BE2C (cell line): ENCODE results near the gene KRTAP4-12. TPM values are rescaled to one million over a fixed set of nuclear protein-coding genes. Genes with fewer than 3 reads are reported as not detected.
"Not testable (repeated sequence)": the region's sequence is repeated elsewhere in the genome, so short reads cannot be mapped to it uniquely, and the experiment has no call there.

Experiments used
- DNase-seq: peaks from one replicate; pipeline ENCODE4 v3.0.0-alpha.2; 2020
- H3K27me3 ChIP-seq: fragments of 250-450 bp; sonication (Bioruptor Pico); 2 replicates; pipeline ENCODE4 v1.5.1; 2020; ENCODE audit warnings: mild to moderate bottlenecking
- H3K36me3 ChIP-seq: fragments of 250-450 bp; sonication (Bioruptor Pico); 2 replicates; pipeline ENCODE4 v1.5.1; 2020; ENCODE audit warnings: mild to moderate bottlenecking
- H3K4me1 ChIP-seq: fragments of 250-450 bp; sonication (Bioruptor Pico); 2 replicates; pipeline ENCODE4 v1.5.1; 2020
- H3K4me3 ChIP-seq: 2 replicates; pipeline ENCODE4 v1.5.1; 2011; ENCODE audit warnings: low read depth, low read length
- H3K9me3 ChIP-seq: fragments of 250-450 bp; sonication (Bioruptor Pico); 2 replicates; pipeline ENCODE4 v1.5.1; 2020
- CTCF ChIP-seq: IDR thresholded peaks from 2 replicates; pipeline ENCODE4 v1.5.1; 2012; ENCODE audit warnings: mild to moderate bottlenecking, low read depth, low read length
- polyA plus RNA-seq: library from polyadenylated mRNA; unstranded; fragments of >200 nt; gene quantifications from one replicate; pipeline ENCODE4 v1.2.1, GENCODE V29; 2012; ENCODE audit warnings: low read depth, missing spikeins; ENCODE audit not compliant: insufficient read length, insufficient read depth

KRTAP4-12 gene
- not detected for polyA plus RNA-seq

GRCh38 chr17:41123991-41124371 lies at the start of gene KRTAP4-12:
TSS of gene KRTAP4-12 (minus strand) at chr17:41124182. CDS start at chr17:41124122, 60 bp downstream.
- peaks cover 11% of the 10 kb centered on the region for H3K27me3 ChIP-seq
- not testable (repeated sequence) for H3K4me3 ChIP-seq, H3K4me1 ChIP-seq, DNase-seq, H3K9me3 ChIP-seq, H3K36me3 ChIP-seq

DNA sequence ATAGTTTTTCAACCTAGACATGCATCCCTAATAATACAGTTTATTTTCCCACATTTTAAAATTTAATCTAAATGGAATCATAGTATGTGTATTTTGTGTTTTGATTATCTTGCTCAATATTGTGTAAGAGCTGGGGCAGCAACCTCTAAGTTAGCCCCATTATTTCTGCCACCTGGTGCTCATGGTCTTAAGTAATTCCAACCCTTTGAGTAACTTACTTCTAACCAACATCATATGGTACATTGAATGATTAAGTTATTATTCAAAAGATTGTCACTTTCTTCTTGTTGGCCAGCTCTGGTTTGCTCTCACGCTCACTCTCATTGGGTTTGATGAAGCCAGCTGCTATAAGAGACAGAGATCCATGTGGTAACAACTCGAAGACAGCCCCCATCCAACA lies 47.9 kb upstream of the KRTAP4-12 start:
- H3K9me3 ChIP-seq = no peaks in the 10 kb centered on the region; the same call in 1 of the 2 replicates
- no peak for TF ChIP-seq CTCF
- no peaks in the 10 kb centered on the region for H3K36me3 ChIP-seq
- no peaks in the 10 kb centered on the region for H3K4me1 ChIP-seq
- H3K4me3 ChIP-seq = no peak overlapping the region
- peaks cover 19% of the 10 kb centered on the region for H3K27me3 ChIP-seq
- no peak for DNase-seq

GRCh38 chr17:41168121-41168520 lies 44.1 kb upstream of the KRTAP4-12 start, which contains the start of gene KRTAP4-3:
TSS of gene KRTAP4-3 (minus strand) at chr17:41168221. CDS start at chr17:41168172, 49 bp downstream.
- no peaks in the 10 kb centered on the region; the same call in 1 of the 2 replicates for H3K9me3 ChIP-seq
- no peaks in the 10 kb centered on the region for H3K36me3 ChIP-seq
- no peaks in the 10 kb centered on the region; the same call in 1 of the 2 replicates for H3K27me3 ChIP-seq
- no peaks in the 10 kb centered on the region for H3K4me1 ChIP-seq
- no peak for DNase-seq
- no peak within 1 kb of the TSS for H3K4me3 ChIP-seq
- TF ChIP-seq CTCF = no peak

- H3K4me3 ChIP-seq = no peak overlapping the region
- no peaks in the 10 kb centered on the region; the same call in 1 of the 2 replicates for H3K9me3 ChIP-seq
- TF ChIP-seq CTCF = no peak
- DNase-seq = peak; percentile 14
- no peaks in the 10 kb centered on the region; the same call in 1 of the 2 replicates for H3K27me3 ChIP-seq
- no peaks in the 10 kb centered on the region for H3K36me3 ChIP-seq
- no peaks in the 10 kb centered on the region for H3K4me1 ChIP-seq
Observed at GRCh38 chr17:41167561-41167960, 43.6 kb upstream of the KRTAP4-12 start.

GRCh38 chr17:41163828-41164227 lies 39.8 kb upstream of the KRTAP4-12 start:
- H3K9me3 ChIP-seq = no peaks in the 10 kb centered on the region; the same call in 1 of the 2 replicates
- no peak for TF ChIP-seq CTCF
- no peaks in the 10 kb centered on the region for H3K36me3 ChIP-seq
- peaks cover 4% of the 10 kb centered on the region for H3K27me3 ChIP-seq
- no peak for DNase-seq
- no peaks in the 10 kb centered on the region for H3K4me1 ChIP-seq
- H3K4me3 ChIP-seq = no peak overlapping the region

DNA sequence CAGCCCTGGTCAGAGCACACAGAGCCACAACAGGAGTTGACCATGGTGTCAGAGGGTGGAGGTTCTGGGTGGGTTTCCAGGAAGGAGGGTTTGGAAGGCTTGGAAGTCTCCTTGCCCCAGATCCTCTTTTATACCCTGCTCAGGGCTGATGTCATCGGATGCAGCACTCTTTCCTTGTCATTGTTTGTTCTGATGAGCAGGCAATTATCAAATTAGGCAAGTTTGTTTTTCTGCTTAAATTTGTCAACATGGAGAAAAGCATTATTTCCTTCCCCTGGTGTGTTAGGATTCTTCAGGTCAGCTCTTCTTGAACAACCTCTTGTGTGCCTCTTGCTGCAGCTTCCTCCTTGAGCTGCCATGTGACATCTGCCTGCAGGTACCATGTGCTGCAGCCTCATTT lies 36.7 kb upstream of the KRTAP4-12 start, which contains the start of gene KRTAP4-4:
Gene KRTAP4-4, minus strand, starts transcription at position 101 of the 400 bp plus-strand sequence. Its CDS starts 57 bp downstream, at position 44.
- no peak for TF ChIP-seq CTCF

DNA sequence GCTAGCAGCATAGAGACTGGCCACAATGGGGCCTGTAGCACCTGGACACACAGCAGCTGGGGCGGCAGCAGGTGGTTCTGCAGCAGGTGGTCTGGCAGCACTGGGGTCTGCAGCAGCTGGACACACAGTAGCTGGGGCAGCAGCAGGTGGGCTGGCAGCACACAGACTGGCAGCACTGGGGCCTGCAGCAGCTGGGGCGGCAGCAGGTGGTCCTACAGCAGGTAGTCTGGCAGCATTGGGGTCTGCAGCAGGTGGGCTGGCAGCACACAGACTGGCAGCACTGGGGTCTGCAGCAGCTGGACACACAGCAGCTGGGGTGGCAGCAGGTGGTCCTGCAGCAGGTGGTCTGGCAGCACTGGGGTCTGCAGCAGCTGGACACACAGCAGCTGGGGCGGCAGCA lies 36.2 kb upstream of the KRTAP4-12 start:
- not testable (repeated sequence) for H3K9me3 ChIP-seq, H3K4me3 ChIP-seq, H3K27me3 ChIP-seq, H3K4me1 ChIP-seq, DNase-seq, H3K36me3 ChIP-seq

More for the DNA sequence above, 36.7 kb upstream of the KRTAP4-12 start, which contains the start of gene KRTAP4-4:
- Histone ChIP-seq H3K27me3 (peaks cover 9% of the 10 kb centered on the region), H3K4me3 (no peak within 1 kb of the TSS), H3K4me1 (no peaks in the 10 kb centered on the region), H3K36me3 (no peaks in the 10 kb centered on the region), H3K9me3 (no peaks in the 10 kb centered on the region)
- no peak for DNase-seq
